ENCODE results near the gene ZBTB26. TPM values are rescaled to one million over a fixed set of nuclear protein-coding genes. Genes with fewer than 3 reads are reported as not detected.

The ZBTB26 gene
- total RNA-seq, 1 experiment from 2014 or later: 7.8 TPM

DNA sequence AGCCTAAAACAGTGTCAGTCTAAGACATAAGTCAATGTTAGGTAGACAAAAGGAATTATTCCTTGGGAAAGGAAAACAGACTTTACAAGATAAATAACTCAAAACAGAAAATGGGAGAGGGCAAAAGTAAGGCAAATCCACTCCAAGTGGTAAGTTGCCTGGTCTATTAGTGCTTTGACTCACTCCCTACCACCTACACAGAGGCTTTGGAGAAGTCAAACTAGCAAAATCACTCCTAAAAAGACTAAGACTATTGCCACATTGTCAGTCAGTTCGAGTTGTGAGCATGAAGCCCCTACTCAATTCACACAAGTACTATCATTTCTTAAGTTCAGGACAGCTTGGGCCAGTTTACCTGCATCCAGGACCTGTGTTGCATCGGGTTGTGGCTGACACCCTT lies 13.0 kb downstream of the ZBTB26 start:
- H3K27ac Mint-ChIP-seq: no peak overlapping the region
- peaks cover 9% of the 10 kb centered on the region; the same call in 1 of the 2 replicates for H3K36me3 Mint-ChIP-seq
- CTCF ChIA-PET: no interaction called here
- DNase-seq (ENCODE audit: low spot score) (no peak), ATAC-seq (no peak)
- H3K9me3 Mint-ChIP-seq: no peaks in the 10 kb centered on the region
- no peaks in the 10 kb centered on the region for H3K27me3 Mint-ChIP-seq (ENCODE audit: low read depth)
- POLR2A ChIA-PET: no interaction called here
- TF ChIP-seq JAZF1 (CRISPR knock-in tag; IDR thresholded peaks at IDR 0.05): no peak
- TF ChIP-seq, protein P1, sequence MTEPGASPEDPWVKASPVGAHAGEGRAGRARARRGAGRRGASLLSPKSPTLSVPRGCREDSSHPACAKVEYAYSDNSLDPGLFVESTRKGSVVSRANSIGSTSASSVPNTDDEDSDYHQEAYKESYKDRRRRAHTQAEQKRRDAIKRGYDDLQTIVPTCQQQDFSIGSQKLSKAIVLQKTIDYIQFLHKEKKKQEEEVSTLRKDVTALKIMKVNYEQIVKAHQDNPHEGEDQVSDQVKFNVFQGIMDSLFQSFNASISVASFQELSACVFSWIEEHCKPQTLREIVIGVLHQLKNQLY (CRISPR knock-in tag; IDR thresholded peaks at IDR 0.05): no peak
- TF ChIP-seq CREM (CRISPR knock-in tag; IDR thresholded peaks at IDR 0.05): no peak
- TF ChIP-seq SMAD3 (CRISPR knock-in tag; IDR thresholded peaks at IDR 0.05; ENCODE audit: borderline replicate concordance): no peak
- TF ChIP-seq PRRX2 (CRISPR knock-in tag; IDR thresholded peaks at IDR 0.05): no peak
- no peak for TF ChIP-seq SMAD4 (CRISPR knock-in tag; IDR thresholded peaks at IDR 0.05)
- no peak for TF ChIP-seq ZNF423 (CRISPR knock-in tag; IDR thresholded peaks at IDR 0.05)
- TF ChIP-seq, protein P2, sequence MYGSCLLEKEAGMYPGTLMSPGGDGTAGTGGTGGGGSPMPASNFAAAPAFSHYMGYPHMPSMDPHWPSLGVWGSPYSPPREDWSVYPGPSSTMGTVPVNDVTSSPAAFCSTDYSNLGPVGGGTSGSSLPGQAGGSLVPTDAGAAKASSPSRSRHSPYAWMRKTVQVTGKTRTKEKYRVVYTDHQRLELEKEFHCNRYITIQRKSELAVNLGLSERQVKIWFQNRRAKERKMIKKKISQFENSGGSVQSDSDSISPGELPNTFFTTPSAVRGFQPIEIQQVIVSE (CRISPR knock-in tag; IDR thresholded peaks at IDR 0.05; ENCODE audit: borderline replicate concordance): no peak
- no peak for TF ChIP-seq EMX1 (CRISPR knock-in tag; IDR thresholded peaks at IDR 0.05)
- TF ChIP-seq RORB (CRISPR knock-in tag; IDR thresholded peaks at IDR 0.05): no peak
- no peak for TF ChIP-seq ZNF121 (CRISPR knock-in tag; IDR thresholded peaks at IDR 0.05)
- TF ChIP-seq ZNF232 (CRISPR knock-in tag; IDR thresholded peaks at IDR 0.05): no peak
- TF ChIP-seq, protein P3, sequence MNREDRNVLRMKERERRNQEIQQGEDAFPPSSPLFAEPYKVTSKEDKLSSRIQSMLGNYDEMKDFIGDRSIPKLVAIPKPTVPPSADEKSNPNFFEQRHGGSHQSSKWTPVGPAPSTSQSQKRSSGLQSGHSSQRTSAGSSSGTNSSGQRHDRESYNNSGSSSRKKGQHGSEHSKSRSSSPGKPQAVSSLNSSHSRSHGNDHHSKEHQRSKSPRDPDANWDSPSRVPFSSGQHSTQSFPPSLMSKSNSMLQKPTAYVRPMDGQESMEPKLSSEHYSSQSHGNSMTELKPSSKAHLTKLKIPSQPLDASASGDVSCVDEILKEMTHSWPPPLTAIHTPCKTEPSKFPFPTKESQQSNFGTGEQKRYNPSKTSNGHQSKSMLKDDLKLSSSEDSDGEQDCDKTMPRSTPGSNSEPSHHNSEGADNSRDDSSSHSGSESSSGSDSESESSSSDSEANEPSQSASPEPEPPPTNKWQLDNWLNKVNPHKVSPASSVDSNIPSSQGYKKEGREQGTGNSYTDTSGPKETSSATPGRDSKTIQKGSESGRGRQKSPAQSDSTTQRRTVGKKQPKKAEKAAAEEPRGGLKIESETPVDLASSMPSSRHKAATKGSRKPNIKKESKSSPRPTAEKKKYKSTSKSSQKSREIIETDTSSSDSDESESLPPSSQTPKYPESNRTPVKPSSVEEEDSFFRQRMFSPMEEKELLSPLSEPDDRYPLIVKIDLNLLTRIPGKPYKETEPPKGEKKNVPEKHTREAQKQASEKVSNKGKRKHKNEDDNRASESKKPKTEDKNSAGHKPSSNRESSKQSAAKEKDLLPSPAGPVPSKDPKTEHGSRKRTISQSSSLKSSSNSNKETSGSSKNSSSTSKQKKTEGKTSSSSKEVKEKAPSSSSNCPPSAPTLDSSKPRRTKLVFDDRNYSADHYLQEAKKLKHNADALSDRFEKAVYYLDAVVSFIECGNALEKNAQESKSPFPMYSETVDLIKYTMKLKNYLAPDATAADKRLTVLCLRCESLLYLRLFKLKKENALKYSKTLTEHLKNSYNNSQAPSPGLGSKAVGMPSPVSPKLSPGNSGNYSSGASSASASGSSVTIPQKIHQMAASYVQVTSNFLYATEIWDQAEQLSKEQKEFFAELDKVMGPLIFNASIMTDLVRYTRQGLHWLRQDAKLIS (CRISPR knock-in tag; IDR thresholded peaks at IDR 0.05; ENCODE audit: borderline replicate concordance): no peak
- H3K4me1 Mint-ChIP-seq: peaks cover 13% of the 10 kb centered on the region
- no peak overlapping the region for H3K4me3 Mint-ChIP-seq

DNA sequence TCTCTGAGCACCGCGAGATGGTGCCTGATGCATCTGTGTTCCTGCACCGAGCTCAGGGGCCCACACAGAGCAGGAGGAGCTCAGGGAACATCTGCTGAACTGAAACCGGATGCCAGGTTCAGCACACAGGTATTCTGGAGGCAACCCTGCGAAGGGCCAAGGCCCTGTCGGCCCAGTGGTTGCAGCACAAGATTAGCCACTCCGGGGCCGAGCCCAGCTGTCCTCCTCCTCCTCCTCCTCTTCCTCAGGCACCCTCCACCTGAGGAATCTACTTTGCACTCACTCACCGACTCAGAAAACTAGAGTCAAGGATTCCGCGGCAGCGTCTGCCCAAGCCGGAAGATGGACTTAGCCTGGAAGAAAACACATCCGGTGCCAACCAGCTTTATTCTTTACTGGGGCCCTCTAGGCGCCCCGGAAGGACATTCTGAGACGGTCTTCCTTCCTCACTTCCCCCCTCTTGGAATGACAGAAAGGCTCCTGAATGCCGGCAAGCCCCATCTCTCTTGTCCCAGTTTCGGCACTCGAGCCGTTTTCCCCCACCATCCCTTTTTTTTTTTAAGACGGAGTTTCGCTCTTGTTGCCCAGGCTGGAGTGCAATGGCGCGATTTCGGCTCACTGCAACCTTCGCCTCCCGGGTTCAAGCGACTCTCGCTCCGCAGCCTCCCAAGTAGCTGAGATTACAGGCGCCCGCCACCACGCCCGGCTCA lies 18.2 kb downstream of the ZBTB26 start, which contains the start of gene ZBTB6:
TSS of gene ZBTB6 (minus strand) at position 360 of the 710 bp plus-strand sequence. CDS start 1,251 bp downstream, outside the sequence.
- H3K27me3 Mint-ChIP-seq (ENCODE audit: low read depth): no peaks in the 10 kb centered on the region
- peaks cover 24% of the 10 kb centered on the region for H3K36me3 Mint-ChIP-seq
- POLR2A ChIA-PET: interaction anchor here (0.6 to 2.5 kb wide), 10 partner anchors 8 to 185 kb away, joined by 3 to 44 read pairs (median 5); partner anchors contain the start of genes RABGAP1, RC3H2 and ZBTB26
- DNase-seq (ENCODE audit: low spot score): peak; percentile 62
- H3K27ac Mint-ChIP-seq: peak within 1 kb of the TSS; percentile 96
- H3K4me3 Mint-ChIP-seq: peak within 1 kb of the TSS; percentile 86
- CTCF ChIA-PET: interaction anchor here (0.6 to 1.3 kb wide), 4 partner anchors 28 to 437 kb away, joined by 4 to 7 read pairs (median 6); partner anchors contain the start of gene RABGAP1
- H3K9me3 Mint-ChIP-seq: no peaks in the 10 kb centered on the region
- H3K4me1 Mint-ChIP-seq: peaks cover 12% of the 10 kb centered on the region; the same call in 1 of the 2 replicates
- ATAC-seq: peak; percentile 94
- TF ChIP-seq NR2C2 (CRISPR knock-in tag; IDR thresholded peaks at IDR 0.05): peak; percentile 90
- TF ChIP-seq, protein P4, sequence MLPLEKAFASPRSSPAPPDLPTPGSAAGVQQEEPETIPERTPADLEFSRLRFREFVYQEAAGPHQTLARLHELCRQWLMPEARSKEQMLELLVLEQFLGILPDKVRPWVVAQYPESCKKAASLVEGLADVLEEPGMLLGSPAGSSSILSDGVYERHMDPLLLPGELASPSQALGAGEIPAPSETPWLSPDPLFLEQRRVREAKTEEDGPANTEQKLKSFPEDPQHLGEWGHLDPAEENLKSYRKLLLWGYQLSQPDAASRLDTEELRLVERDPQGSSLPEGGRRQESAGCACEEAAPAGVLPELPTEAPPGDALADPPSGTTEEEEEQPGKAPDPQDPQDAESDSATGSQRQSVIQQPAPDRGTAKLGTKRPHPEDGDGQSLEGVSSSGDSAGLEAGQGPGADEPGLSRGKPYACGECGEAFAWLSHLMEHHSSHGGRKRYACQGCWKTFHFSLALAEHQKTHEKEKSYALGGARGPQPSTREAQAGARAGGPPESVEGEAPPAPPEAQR (CRISPR knock-in tag; IDR thresholded peaks at IDR 0.05): no peak
- TF ChIP-seq ZNF138 (CRISPR knock-in tag; conservative IDR thresholded peaks at IDR 0.05): no peak
- TF ChIP-seq, protein P5, sequence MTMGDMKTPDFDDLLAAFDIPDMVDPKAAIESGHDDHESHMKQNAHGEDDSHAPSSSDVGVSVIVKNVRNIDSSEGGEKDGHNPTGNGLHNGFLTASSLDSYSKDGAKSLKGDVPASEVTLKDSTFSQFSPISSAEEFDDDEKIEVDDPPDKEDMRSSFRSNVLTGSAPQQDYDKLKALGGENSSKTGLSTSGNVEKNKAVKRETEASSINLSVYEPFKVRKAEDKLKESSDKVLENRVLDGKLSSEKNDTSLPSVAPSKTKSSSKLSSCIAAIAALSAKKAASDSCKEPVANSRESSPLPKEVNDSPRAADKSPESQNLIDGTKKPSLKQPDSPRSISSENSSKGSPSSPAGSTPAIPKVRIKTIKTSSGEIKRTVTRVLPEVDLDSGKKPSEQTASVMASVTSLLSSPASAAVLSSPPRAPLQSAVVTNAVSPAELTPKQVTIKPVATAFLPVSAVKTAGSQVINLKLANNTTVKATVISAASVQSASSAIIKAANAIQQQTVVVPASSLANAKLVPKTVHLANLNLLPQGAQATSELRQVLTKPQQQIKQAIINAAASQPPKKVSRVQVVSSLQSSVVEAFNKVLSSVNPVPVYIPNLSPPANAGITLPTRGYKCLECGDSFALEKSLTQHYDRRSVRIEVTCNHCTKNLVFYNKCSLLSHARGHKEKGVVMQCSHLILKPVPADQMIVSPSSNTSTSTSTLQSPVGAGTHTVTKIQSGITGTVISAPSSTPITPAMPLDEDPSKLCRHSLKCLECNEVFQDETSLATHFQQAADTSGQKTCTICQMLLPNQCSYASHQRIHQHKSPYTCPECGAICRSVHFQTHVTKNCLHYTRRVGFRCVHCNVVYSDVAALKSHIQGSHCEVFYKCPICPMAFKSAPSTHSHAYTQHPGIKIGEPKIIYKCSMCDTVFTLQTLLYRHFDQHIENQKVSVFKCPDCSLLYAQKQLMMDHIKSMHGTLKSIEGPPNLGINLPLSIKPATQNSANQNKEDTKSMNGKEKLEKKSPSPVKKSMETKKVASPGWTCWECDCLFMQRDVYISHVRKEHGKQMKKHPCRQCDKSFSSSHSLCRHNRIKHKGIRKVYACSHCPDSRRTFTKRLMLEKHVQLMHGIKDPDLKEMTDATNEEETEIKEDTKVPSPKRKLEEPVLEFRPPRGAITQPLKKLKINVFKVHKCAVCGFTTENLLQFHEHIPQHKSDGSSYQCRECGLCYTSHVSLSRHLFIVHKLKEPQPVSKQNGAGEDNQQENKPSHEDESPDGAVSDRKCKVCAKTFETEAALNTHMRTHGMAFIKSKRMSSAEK (CRISPR knock-in tag; IDR thresholded peaks at IDR 0.05; ENCODE audit: borderline replicate concordance): 0 out of 2 replicates have a peak, but pooled peaks have one; percentile 22
- TF ChIP-seq, protein P6, sequence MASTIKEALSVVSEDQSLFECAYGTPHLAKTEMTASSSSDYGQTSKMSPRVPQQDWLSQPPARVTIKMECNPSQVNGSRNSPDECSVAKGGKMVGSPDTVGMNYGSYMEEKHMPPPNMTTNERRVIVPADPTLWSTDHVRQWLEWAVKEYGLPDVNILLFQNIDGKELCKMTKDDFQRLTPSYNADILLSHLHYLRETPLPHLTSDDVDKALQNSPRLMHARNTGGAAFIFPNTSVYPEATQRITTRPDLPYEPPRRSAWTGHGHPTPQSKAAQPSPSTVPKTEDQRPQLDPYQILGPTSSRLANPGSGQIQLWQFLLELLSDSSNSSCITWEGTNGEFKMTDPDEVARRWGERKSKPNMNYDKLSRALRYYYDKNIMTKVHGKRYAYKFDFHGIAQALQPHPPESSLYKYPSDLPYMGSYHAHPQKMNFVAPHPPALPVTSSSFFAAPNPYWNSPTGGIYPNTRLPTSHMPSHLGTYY (CRISPR knock-in tag; IDR thresholded peaks at IDR 0.05): no peak
- TF ChIP-seq, protein P7, sequence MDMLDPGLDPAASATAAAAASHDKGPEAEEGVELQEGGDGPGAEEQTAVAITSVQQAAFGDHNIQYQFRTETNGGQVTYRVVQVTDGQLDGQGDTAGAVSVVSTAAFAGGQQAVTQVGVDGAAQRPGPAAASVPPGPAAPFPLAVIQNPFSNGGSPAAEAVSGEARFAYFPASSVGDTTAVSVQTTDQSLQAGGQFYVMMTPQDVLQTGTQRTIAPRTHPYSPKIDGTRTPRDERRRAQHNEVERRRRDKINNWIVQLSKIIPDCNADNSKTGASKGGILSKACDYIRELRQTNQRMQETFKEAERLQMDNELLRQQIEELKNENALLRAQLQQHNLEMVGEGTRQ (CRISPR knock-in tag; IDR thresholded peaks at IDR 0.05): no peak
- TF ChIP-seq ZNF671 (CRISPR knock-in tag; IDR thresholded peaks at IDR 0.05): no peak

Measured in WTC11 (cell line).